ENCODE data around the gene TNFRSF1B.

Gene TNFRSF1B

GRCh38 chr1:12159816-12160215, 7.0 kb upstream of the TNFRSF1B start:
- no peak overlapping the region for H3K4me3 Mint-ChIP-seq
- no peaks in the 10 kb centered on the region for H3K9me3 Mint-ChIP-seq
- peaks cover 31% of the 10 kb centered on the region for H3K4me1 Mint-ChIP-seq
- TF ChIP-seq CTCF (IDR thresholded peaks at IDR 0.05): no peak
- H3K27me3 Mint-ChIP-seq (ENCODE audit: low read depth, poor library complexity): peaks cover 7% of the 10 kb centered on the region
- no peaks in the 10 kb centered on the region for H3K36me3 Mint-ChIP-seq (ENCODE audit: low read depth)
- H3K27ac Mint-ChIP-seq: no peak overlapping the region
- DNase-seq: no peak

GRCh38 chr1:12161324-12161661, 5.5 kb upstream of the TNFRSF1B start:
- DNase-seq: no peak
- no peak for TF ChIP-seq CTCF (IDR thresholded peaks at IDR 0.05)
- no peaks in the 10 kb centered on the region for H3K9me3 Mint-ChIP-seq
- peaks cover 28% of the 10 kb centered on the region for H3K4me1 Mint-ChIP-seq
- peaks cover 11% of the 10 kb centered on the region for H3K27me3 Mint-ChIP-seq (ENCODE audit: low read depth, poor library complexity)
- no peak overlapping the region for H3K27ac Mint-ChIP-seq
- H3K36me3 Mint-ChIP-seq (ENCODE audit: low read depth): no peaks in the 10 kb centered on the region
- H3K4me3 Mint-ChIP-seq: no peak overlapping the region

- Mint-ChIP-seq H3K4me1 (peaks cover 31% of the 10 kb centered on the region), H3K4me3 (no peak overlapping the region), H3K9me3 (no peaks in the 10 kb centered on the region), H3K36me3 (ENCODE audit: low read depth) (no peaks in the 10 kb centered on the region), H3K27me3 (ENCODE audit: low read depth, poor library complexity) (peaks cover 14% of the 10 kb centered on the region), H3K27ac (no peak overlapping the region)
- TF ChIP-seq CTCF (IDR thresholded peaks at IDR 0.05): no peak
- no peak for DNase-seq
Measured at GRCh38 chr1:12161662-12162458, 4.9 kb upstream of the TNFRSF1B start.

- Mint-ChIP-seq H3K36me3 (ENCODE audit: low read depth) (no peaks in the 10 kb centered on the region), H3K27ac (no peak overlapping the region), H3K4me1 (peaks cover 28% of the 10 kb centered on the region), H3K27me3 (ENCODE audit: low read depth, poor library complexity) (peaks cover 17% of the 10 kb centered on the region), H3K9me3 (no peaks in the 10 kb centered on the region), H3K4me3 (no peak overlapping the region)
- TF ChIP-seq CTCF (IDR thresholded peaks at IDR 0.05): no peak
- no peak for DNase-seq
Measured at GRCh38 chr1:12162459-12163137, 4.2 kb upstream of the TNFRSF1B start.

GRCh38 chr1:12163210-12163609, 3.6 kb upstream of the TNFRSF1B start:
- TF ChIP-seq CTCF (IDR thresholded peaks at IDR 0.05): no peak
- no peak for DNase-seq
- Mint-ChIP-seq H3K36me3 (ENCODE audit: low read depth) (no peaks in the 10 kb centered on the region), H3K27ac (no peak overlapping the region), H3K9me3 (no peaks in the 10 kb centered on the region), H3K4me1 (peaks cover 28% of the 10 kb centered on the region), H3K4me3 (no peak overlapping the region), H3K27me3 (ENCODE audit: low read depth, poor library complexity) (peaks cover 22% of the 10 kb centered on the region)

- Mint-ChIP-seq H3K9me3 (no peaks in the 10 kb centered on the region), H3K4me1 (peaks cover 30% of the 10 kb centered on the region), H3K36me3 (ENCODE audit: low read depth) (no peaks in the 10 kb centered on the region), H3K4me3 (no peak overlapping the region), H3K27ac (no peak overlapping the region), H3K27me3 (ENCODE audit: low read depth, poor library complexity) (peaks cover 28% of the 10 kb centered on the region)
- no peak for TF ChIP-seq CTCF (IDR thresholded peaks at IDR 0.05)
- no peak for DNase-seq
Measured at GRCh38 chr1:12164210-12164609, 2.6 kb upstream of the TNFRSF1B start.
